C4-2B (cell line): Measurements from ENCODE around the gene NSD1.

ENCODE experiments used
- CTCF ChIP-seq: fragments of 450-650 bp; conservative IDR thresholded peaks from 2 replicates; pipeline ENCODE4 v1.5.1; 2017; ENCODE audit warnings: mild to moderate bottlenecking
- ZFX ChIP-seq: fragments of 450-650 bp; IDR thresholded peaks from 2 replicates; pipeline ENCODE4 v1.6.1; 2017

GRCh38 chr5:177189416-177189815 is 55.8 kb downstream of the NSD1 start:
- TF ChIP-seq CTCF (no peak), ZFX (no peak)
